HG03196 (cell line): ENCODE results near the gene OR51B2.
"Not testable (repeated sequence)": the region's sequence is repeated elsewhere in the genome, so short reads cannot be mapped to it uniquely, and the experiment has no call there.

Experiments used
- ATAC-seq: cut with Tn5 transposase; IDR thresholded peaks from one replicate; pipeline ENCODE4 v1.9.1; 2021; ENCODE audit not compliant: unreplicated experiment

The OR51B2 gene, protein sequence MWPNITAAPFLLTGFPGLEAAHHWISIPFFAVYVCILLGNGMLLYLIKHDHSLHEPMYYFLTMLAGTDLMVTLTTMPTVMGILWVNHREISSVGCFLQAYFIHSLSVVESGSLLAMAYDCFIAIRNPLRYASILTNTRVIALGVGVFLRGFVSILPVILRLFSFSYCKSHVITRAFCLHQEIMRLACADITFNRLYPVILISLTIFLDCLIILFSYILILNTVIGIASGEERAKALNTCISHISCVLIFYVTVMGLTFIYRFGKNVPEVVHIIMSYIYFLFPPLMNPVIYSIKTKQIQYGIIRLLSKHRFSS

DNA sequence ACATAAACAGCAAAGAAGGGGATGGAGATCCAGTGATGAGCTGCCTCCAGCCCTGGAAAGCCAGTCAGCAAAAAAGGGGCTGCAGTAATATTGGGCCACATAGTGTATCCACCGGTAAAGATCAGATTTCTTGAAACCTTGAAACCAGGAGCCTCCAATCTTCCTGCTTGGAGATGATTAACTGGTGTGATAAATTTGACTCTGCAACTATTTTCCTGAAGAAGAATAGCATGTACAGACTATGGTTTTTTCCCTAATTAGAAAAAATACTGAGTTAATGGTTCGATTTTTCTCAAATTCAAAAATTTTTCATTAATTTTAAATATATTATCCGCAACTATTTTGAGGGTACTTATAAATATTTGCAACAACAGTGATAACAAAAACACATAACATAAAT, at the start of gene OR51B2:
OR51B2 (minus strand) TSS at position 101 of the 400 bp plus-strand sequence; CDS start at position 101, 0 bp downstream.
- no peak for ATAC-seq

DNA sequence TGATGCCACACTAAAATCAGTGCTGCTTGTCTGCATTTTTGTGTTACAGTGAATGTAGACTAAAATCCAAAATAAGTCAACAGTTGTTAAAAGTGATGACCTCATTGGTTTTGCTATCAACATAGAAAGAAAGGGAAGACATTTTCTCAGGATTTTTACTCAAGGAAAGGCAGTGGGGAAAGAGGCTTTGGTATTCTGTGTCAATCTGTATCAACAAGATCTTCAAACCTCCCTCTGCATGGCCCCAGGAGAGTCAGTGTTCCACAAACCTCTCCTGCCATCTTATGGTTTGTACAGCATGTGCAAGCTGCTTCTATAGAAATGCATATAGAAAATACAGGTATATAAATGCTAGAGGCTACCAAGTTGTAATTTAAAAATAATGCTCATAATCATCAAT, 45.7 kb upstream of the OR51B2 start:
- ATAC-seq, result peak; percentile 63

DNA sequence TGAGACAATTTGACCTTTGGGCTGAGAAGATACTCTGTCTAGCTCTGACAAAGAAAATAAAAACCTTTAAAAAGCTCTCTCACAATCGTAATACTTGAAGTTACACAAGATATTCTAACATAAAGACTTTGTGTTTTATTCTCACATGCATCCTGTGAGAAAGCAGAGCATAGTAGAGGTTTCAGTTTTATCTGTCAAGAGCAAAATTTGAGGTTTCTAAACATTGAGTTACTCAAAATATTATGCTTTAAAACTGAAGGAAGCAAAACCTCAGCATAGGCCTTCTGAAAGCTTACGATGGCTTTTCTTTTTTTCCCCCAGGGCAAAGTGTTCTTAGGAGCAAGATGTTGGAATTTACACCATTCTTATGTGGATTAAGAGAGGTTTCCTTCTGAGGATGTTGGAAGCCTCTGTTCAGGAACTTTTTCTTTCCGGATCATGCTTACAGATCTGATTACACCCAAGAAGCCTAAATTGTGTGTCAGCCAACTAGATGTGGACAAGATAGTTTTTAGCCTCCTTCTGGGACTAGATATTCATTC, 44.5 kb upstream of the OR51B2 start:
- ATAC-seq, result peak; percentile 62

DNA sequence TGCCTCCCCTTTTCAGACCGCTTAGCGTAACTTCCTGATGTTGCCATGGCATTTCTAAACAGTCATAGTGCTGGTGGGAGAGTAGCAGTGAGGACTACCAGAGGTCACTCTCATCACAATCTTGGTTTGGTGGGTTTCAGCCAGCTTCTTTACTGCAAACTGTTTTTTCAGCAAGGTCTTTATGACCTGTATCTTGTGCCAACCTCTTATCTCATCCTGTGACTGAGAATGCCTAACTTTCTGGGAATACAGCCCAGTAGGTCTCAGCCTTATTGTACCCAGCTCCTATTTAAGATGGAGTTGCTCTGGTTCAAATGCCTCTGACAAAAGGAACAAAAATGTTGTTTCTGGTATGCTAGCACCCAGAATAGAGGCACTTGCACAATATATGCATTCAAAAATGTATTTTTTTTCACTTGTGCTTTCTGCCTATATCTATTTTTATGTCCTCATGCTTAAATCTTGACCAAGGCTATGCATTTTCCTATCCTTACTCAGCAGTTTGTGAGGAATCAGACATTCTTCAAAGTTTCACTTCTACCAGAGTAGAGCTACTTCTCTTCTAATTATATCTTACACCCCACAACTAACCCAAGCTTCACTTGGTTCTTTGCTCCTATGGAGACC, 43.5 kb upstream of the OR51B2 start:
- no peak for ATAC-seq

DNA sequence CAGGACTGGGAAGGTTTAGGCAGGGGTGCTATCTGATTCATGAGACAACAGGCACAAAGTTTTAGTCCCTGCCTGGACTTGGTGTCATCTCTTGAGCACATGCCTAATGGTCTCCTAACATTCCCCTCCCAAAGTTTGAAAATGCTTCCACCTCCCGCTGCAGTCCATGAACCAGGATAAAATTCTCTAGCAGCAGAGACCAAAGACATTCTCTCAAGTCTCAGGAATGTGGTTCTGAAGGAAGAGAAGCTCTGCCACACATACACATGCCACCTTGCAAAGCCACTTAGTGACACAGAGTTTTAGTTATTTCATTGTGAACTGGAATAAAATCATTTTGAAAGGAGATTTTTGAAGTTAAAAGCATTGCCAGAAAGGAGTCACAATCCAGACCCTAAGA, 42.8 kb upstream of the OR51B2 start:
- ATAC-seq, result no peak

DNA sequence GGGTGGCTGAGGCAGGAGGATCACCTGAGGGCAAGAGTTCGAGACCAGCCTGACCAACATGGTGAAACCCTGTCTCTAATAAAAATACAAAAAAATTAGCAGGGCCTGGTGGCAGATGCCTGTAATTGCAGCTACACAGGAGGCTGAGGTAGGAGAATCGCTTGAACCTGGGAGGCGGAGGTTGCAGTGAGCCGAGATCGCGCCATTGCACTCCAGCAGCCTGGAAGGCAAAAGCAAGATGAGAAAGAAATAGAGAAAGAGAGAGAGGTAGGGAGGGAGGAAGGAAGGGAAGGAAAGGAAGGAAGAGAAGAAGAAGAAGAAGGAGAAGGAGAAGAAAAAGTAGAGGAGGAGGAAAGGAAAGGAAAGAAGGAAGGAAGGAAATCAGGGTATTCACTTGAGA, 42.3 kb upstream of the OR51B2 start:
- ATAC-seq, result not testable (repeated sequence)

DNA sequence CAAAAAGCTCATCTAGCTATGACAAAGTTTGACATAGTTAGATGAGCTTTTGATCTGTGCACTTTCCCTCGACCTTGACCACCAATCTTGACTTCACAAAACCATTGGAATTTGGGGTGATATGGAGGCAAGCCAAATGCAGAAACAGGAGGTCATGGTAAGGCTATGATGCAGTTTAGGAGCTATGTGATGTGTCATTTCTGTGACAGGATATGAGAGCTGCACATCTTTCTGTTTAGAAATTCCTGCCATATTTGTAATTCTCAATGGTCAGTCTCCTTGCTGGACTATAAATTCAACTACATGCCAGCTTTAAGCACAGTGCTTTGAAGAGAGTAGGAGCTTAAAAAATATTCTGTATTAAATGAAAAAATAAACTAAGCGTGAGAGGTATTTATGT, 40.1 kb upstream of the OR51B2 start:
- no peak for ATAC-seq

DNA sequence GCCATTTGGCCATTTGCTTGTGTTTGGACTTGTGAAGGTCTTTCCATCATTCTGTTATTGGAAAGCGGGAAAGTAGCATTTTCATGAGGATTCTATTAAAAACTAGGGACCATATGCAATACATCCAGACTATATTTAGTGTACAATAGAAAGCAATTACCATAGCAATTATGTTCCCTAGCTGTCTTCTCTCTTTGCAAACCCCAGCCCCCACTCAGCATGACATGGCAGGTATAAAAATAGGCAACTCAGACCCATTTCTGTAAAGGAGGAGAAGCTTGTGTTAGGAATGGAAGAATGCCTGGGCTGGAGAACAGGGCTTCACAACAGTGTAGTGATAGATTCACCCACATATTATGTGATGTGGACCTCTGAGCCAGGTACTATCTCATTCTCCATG, 39.6 kb upstream of the OR51B2 start:
- ATAC-seq, result no peak

DNA sequence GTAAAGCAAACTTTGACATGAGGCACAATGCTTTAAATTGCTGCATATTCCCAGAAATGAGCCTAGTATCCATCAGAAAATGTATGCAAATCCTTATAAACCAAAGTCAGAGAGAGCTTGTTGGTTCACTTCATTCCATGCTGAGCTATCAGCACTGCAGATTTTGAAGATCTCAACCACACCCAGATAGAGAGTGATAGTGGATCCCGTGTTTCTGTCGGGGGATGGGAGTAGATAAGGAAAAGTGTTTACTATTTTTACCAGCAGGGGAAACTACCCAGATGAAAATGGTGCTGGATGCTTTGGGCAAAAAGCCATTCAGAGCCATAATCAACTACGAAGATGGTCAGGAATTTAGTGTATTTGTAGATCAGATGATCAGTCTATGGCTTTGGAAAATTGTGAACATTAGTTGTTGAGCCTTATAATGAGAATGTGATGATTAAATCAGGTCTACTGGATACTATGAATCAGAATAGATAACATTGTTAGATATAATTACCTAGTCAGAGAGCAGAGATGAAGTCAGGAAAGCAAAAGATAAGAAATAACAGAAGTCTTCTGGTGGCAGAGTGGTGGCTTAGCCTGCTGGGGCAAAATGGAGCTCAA, 38.0 kb upstream of the OR51B2 start:
- no peak for ATAC-seq

DNA sequence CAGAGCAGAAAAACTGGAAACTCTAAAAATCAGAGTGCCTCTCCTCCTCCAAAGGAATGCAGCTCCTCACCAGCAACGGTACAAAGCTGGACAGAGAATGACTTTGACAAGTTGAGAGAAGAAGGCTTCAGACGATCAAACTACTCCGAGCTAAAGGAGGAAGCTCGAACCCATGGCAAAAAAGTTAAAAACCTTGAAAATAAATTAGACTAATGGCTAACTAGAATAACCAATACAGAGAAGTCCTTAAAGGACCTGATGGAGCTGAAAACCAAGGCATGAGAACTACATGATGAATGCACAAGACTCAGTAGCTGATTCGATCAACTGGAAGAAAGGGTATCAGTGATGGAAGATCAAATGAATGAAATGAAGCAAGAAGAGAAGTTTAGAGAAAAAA, 31.9 kb upstream of the OR51B2 start:
- ATAC-seq, result not testable (repeated sequence)

DNA sequence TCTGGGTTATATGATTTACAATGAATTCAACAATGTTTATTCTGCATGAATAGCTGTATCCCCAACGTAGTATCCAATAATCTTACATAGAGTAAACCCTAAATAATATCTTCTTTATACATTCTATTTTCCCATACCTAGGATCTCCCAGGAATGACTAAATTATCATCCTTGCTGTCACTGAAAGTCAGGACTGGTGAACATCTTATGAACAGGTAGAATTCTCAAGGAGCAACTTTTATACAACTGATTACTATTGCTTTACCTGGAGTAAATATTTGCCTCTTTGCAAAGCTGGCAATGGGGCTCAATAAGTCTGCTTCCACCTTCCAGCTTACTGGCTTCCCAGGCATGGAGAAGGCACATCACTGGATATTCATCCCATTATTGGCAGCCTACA, 27.1 kb upstream of the OR51B2 start, which contains the start of gene OR51B6:
OR51B6 (plus strand) TSS at position 301 of the 400 bp plus-strand sequence; CDS start at position 301, 0 bp downstream.
- ATAC-seq, result no peak

DNA sequence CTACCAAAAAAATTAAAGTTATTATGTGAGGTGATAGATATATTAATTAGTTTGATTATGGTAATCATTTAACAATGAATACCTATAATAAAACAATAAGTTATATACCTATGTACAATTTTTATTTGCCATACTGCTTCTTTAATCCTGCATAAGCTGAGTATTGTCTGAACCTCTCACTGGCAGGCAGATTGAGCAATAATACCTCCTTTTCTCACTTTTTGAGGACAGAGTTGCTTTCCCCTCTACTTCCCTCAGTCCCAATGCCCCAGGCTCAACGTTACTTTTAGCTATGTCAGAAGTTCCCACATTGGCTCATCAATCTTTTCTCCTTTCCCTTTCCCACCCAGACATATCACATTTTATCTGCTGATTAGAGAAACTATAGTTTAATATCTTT, 25.5 kb upstream of the OR51B2 start:
- ATAC-seq, result no peak

DNA sequence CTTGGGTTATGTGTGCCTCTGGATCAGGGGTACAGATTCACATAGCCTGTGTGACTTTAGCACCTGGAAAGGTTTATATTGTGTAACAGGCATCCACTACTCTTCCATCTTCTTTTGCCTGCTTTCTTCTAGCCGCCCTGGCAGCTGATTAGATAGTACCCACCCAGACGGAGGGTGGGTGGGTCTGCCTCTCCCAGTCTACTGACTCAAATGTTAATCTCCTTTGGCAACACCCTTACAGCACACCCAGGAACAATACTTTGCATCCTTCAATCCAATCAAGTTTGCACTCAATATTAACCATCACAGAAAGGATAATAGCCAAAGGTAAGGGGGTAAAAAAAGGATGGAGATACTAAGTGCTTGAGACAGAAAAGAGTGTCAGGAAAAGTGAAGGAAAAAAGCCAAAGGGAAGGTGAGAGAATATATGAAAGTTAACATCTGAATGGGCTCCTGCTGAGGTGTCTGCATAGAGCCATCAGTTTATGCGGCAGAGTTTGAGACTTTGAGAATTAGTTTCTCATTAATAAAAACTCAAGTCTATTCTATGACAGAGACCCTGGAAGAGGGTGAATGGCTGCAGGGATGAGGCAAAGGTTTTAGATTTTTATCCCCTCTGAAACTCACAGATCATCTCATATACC, 24.6 kb upstream of the OR51B2 start:
- ATAC-seq, result no peak

DNA sequence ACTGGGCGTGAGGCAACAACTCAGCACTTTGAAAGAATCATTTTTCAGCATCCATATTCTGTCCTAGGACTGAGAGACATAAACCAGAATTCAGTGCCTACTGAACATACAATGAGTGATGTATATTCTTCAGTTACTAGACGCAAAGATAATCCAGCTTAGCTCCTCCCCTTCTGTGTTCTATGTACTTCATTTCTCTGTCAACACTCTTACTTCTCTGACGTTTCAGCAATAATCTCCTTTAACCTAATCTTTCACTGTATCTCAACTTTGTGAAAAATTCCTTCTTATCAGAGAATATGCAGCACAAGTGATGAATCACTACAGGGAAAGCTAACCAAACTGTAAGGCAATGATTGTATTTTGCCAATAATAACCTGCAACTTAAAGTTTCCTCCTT, 21.7 kb upstream of the OR51B2 start:
- no peak for ATAC-seq

DNA sequence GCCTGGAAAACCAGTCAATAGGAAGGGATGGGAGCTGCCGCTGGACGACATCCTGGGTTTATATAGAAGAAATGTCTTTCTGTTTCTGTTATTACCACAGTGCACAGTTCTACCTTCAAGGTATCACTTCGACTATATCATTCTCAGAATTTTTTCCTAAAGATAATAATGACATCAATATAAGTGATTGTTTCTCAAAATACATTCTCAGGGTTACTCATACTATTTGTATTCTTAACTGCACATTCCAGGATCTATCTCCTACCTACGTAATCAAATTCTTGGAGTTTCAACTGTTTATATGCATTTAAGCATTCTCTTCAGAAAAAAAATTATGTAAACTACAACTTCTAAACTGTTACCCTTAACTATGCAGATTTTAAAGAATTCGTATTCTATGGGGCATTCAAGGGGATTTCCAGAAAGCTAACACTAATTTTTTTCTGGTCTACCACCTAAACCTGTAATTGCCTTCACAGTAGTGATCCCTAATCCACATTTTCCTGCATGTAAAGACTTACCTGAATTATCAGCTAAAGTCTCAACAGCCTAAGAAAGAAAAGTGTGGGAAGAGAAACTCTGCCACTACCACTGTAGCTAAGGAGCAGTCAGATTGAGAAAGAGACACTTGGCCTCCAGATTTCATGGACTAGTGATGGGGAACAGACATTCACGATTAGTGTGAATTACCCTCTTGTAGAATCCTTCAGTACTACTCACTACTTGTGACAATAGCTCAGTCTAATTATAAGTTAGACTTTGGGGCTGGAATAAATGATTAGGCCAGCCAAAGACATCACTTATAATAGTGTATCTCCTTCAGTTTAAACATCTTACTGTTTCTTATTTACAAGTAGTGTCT, 19.6 kb upstream of the OR51B2 start, which contains the start of gene OR51B5:
OR51B5 (minus strand) TSS at position 51 of the 862 bp plus-strand sequence; CDS start at position 51, 0 bp downstream.
- no peak for ATAC-seq

DNA sequence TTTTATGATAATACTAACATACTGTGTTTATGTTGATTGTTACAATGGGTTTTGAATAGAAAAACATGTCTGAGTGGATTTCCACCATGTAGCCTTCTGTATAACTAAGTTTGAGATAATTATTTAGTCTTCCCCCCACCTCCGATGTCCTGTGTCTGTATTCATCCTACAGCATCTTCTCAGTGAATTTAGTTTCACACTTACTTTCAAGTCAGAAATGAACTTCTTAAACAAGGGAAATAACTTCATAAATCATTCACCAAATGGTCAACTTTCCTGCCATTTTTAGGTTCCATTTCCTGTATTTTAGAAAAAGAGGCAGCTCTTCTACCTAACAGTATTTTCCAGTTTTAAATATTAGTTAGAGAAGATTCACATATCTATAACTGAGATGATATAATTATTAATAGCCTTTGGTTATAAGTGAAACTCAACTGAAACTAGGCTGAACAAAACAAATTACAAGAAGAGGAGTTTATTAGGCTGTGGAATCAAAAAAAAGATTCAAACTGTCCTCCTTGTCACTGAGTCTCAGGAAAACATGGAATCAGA, 15.8 kb upstream of the OR51B2 start:
- ATAC-seq, result peak; percentile 79

DNA sequence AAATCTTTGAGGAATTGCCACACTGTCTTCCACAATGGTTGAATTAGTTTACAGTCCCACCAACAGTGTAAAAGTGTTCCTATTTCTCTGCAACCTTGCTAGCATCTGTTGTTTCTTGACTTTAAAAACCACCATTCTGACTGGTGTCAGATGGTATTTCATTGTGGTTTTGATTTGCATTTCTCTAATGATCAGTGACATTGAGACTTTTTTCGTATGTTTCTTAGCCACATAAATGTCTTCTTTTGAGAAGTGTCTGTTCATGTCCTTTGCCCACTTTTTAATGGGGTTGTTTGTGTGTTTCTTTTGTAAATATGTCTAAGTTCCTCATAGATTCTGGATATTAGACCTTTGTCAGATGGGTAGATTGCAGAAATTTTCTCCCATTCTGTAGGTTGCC, 13.2 kb upstream of the OR51B2 start:
- not testable (repeated sequence) for ATAC-seq

DNA sequence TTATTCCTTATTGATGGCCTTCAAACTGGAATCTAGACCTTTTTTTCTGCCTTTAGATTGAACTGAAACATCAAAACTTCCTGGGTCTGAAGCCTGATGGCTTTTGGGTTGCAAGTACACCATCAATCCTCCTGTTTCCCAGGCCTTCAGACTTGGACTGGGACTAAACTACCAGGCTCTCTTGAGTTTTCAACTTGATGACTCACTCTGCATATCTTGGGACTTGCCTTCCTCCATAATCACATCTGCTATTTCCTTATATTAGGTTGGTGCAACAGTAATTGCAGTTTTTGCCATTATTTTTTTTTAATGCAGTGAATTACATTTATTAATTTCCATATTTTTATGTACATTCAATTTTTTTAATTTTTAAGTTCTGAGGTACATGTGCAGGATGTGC, 12.2 kb upstream of the OR51B2 start:
- ATAC-seq, result no peak

DNA sequence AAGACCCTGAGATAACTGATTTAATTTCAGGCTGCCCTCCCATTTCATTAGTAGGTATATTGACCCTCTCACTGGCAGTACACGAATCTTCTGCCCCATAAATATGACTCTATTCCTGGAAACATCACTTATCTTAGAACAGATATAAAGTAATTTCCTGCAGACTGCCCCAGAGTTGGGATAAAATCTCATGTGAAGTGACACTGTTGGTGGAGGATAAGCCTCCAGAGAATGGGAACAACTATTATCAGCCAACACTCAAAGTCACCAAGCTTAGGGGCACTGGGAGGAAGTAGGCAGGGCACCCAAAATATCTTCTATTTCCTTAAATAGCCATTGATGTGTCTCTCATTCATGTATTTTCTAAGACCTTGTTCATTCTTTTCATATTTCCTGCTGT, 11.1 kb upstream of the OR51B2 start:
- ATAC-seq, result no peak

DNA sequence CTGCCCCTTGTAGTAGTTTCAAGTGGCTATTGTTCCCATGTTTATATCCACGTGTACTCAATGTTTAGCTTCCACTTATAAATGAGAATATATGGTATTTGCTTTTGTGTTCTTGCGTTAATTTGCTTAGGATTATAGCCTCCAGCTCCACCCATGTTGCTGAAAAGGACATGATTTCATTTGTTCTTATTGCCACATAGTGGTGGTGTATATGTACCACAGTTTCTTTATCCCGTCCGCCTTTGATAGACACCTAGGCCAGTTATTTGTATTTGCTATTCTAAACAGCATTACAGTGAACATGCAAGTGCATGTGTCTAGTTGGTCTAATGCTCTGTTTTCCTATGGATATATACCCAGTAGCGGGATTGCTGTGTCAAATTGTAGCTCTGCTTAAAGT, 6.8 kb downstream of the OR51B2 start:
- no peak for ATAC-seq
